K562 (cell line): Measurements from ENCODE around the gene KLHL12. TPM values are rescaled to one million over a fixed set of nuclear protein-coding genes. Genes with fewer than 3 reads are reported as not detected.

ENCODE experiments used
- CHD2 ChIP-seq: IDR thresholded peaks from 2 replicates; pipeline ENCODE4 v1.6.1; 2011; ENCODE audit warnings: low read depth, low read length
- FOXA3 ChIP-seq, 2 experiments: fragments of 450-650 bp in 1 of 2; sonication (generic) in 1 of 2; formaldehyde crosslinking; IDR thresholded peaks in 1 of 2; conservative IDR thresholded peaks in 1 of 2; 2 replicates each; pipeline versions ENCODE4 v1.4.0 to v1.8.0; 2020 to 2022; ENCODE audit warnings: mild to moderate bottlenecking in 2 of 2, missing genetic modification reagents in 1 of 2
- HDAC3 ChIP-seq: fragments of 450-650 bp; IDR thresholded peaks from 2 replicates; pipeline ENCODE4 v1.6.1; 2018; ENCODE audit warnings: borderline replicate concordance, mild to moderate bottlenecking, moderate library complexity; ENCODE audit not compliant: partially characterized antibody
- HES1 ChIP-seq: fragments of 450-650 bp; IDR thresholded peaks from 2 replicates; pipeline ENCODE4 v1.6.1; 2016; ENCODE audit warnings: low read depth, mild to moderate bottlenecking, moderate library complexity
- MBD2 ChIP-seq: sonication (generic); IDR thresholded peaks from 2 replicates; pipeline ENCODE4 v1.6.1; 2016; ENCODE audit warnings: low read depth, borderline replicate concordance
- RBM17 ChIP-seq: fragments of 200-400 bp; formaldehyde crosslinking; IDR thresholded peaks from 2 replicates; pipeline ENCODE4 v1.6.1; 2017; ENCODE audit warnings: low read depth, mild to moderate bottlenecking, low read length, borderline replicate concordance
- SMAD1 ChIP-seq: fragments of 150-350 bp; IDR thresholded peaks from 2 replicates; pipeline ENCODE4 v1.6.1; 2014; ENCODE audit warnings: low read length, low read depth; ENCODE audit not compliant: partially characterized antibody
- SMARCB1 ChIP-seq: IDR thresholded peaks from 2 replicates; pipeline ENCODE4 v1.6.1; 2011; ENCODE audit warnings: improper control_type of control experiment, low read depth; ENCODE audit not compliant: insufficient read length
- TCF15 ChIP-seq: fragments of 250-450 bp; sonication (Bioruptor Pico); IDR thresholded peaks from 2 replicates; pipeline ENCODE4 v1.8.0; 2022; ENCODE audit warnings: moderate library complexity, mild to moderate bottlenecking, inconsistent platforms
- TRIM24 ChIP-seq, 2 experiments: fragments of 450-650 bp; IDR thresholded peaks; 2 replicates each; pipeline ENCODE4 v1.6.1; 2016
- TSC22D4 ChIP-seq: fragments of 450-650 bp; IDR thresholded peaks from 2 replicates; pipeline ENCODE4 v1.6.1; 2016; ENCODE audit warnings: missing genetic modification characterization, missing biosample characterization, control low read depth
- ZBTB7A ChIP-seq: IDR thresholded peaks from 2 replicates; pipeline ENCODE4 v1.6.1; 2011; ENCODE audit warnings: low read depth, mild to moderate bottlenecking, low read length, moderate library complexity, borderline replicate concordance; ENCODE audit not compliant: control insufficient read depth
- ZNF146 ChIP-seq: IDR thresholded peaks from one replicate; pipeline ENCODE4 v1.6.1; 2018; ENCODE audit warnings: missing compliant biosample characterization; ENCODE audit not compliant: unreplicated experiment
- ZNF175 ChIP-seq: fragments of 200-800 bp; sonication (Bioruptor generic); IDR thresholded peaks from 2 replicates; pipeline ENCODE4 v1.6.1; 2016; ENCODE audit warnings: low read depth, mild to moderate bottlenecking, missing genetic modification characterization, missing compliant biosample characterization
- polyA plus RNA-seq, 8 experiments: library from polyadenylated mRNA; depleted of rRNA in 4 of 8; stranded (reverse) in 5 of 8; unstranded in 3 of 8; fragments of >200 nt; fragmentation: Nextera tagmentation in 2 of 8; fragmentation: Illumina TruSeq in 1 of 8; extraction: Ambion mirVana in 2 of 8; extraction: Trizol in 1 of 8; gene quantifications; 2 replicates each; pipeline versions ENCODE4 v1.2.1 to v1.2.3, GENCODE V29; 2011 to 2014; ENCODE audit warnings: inconsistent platforms in 1 of 8, missing spikeins in 1 of 8
- total RNA-seq, 7 experiments: library from RNA; depleted of rRNA in 6 of 7; stranded (reverse); fragments of >200 nt in 6 of 7; fragmentation: Illumina TruSeq in 2 of 7; extraction: Trizol in 2 of 7; gene quantifications; 2 replicates each; pipeline versions ENCODE4 v1.2.1 to v1.2.3, GENCODE V29; 2011 to 2021; ENCODE audit warnings: low replicate concordance in 1 of 7
- TF ChIP-seq, protein P1 (sequence below): sonication (generic); formaldehyde crosslinking; IDR thresholded peaks from 2 replicates; pipeline ENCODE4 v1.8.0; 2023; ENCODE audit warnings: mild to moderate bottlenecking, missing genetic modification reagents
- TF ChIP-seq, protein P2 (sequence below): sonication (generic); formaldehyde crosslinking; IDR thresholded peaks from 2 replicates; pipeline ENCODE4 v1.4.0; 2020; ENCODE audit warnings: mild to moderate bottlenecking, missing genetic modification reagents
- TF ChIP-seq, protein P3 (sequence below), 2 experiments: fragments of 250-450 bp in 1 of 2; fragments of 450-650 bp in 1 of 2; sonication (Bioruptor Pico) in 1 of 2; IDR thresholded peaks; 2 replicates each; pipeline versions ENCODE4 v1.6.1 to v1.8.0; 2016 to 2021; ENCODE audit warnings: mild to moderate bottlenecking in 2 of 2, moderate library complexity in 2 of 2, missing compliant biosample characterization in 1 of 2, missing genetic modification characterization in 1 of 2

The KLHL12 gene
- total and polyA plus RNA-seq, 9 of the 15 experiments (the other 6 are each of a cell fraction or from before 2014, with no cell fraction given): 23.1 to 85.1 (median 35.0) TPM

DNA sequence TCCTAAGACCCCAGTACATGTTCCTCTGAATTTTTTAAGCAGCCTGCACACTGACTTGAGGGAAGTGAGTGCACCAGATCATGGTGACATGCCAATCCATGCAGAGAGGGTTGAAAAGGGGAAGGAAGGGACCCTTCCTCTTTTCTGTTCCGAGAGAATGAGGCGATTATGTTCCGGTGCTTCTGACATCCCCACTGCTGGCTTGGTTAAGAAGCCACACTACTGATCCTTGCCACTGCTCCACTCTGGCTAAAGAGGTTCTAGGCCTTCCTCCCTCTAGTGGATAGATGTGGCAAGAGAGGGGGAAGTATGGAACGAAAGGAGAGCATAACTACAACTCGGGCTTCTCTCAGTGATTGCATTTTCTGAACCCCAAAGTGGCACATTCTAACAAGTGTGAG lies 41.9 kb upstream of the KLHL12 start (continued):
- no peak for TF ChIP-seq TRIM24 (IDR thresholded peaks at IDR 0.05)
- TF ChIP-seq ZNF146: no peak
- TF ChIP-seq, protein P1, sequence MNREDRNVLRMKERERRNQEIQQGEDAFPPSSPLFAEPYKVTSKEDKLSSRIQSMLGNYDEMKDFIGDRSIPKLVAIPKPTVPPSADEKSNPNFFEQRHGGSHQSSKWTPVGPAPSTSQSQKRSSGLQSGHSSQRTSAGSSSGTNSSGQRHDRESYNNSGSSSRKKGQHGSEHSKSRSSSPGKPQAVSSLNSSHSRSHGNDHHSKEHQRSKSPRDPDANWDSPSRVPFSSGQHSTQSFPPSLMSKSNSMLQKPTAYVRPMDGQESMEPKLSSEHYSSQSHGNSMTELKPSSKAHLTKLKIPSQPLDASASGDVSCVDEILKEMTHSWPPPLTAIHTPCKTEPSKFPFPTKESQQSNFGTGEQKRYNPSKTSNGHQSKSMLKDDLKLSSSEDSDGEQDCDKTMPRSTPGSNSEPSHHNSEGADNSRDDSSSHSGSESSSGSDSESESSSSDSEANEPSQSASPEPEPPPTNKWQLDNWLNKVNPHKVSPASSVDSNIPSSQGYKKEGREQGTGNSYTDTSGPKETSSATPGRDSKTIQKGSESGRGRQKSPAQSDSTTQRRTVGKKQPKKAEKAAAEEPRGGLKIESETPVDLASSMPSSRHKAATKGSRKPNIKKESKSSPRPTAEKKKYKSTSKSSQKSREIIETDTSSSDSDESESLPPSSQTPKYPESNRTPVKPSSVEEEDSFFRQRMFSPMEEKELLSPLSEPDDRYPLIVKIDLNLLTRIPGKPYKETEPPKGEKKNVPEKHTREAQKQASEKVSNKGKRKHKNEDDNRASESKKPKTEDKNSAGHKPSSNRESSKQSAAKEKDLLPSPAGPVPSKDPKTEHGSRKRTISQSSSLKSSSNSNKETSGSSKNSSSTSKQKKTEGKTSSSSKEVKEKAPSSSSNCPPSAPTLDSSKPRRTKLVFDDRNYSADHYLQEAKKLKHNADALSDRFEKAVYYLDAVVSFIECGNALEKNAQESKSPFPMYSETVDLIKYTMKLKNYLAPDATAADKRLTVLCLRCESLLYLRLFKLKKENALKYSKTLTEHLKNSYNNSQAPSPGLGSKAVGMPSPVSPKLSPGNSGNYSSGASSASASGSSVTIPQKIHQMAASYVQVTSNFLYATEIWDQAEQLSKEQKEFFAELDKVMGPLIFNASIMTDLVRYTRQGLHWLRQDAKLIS (CRISPR knock-in tag): no peak
- no peak for TF ChIP-seq SMAD1
- TF ChIP-seq HES1: no peak
- TF ChIP-seq RBM17: no peak
- TF ChIP-seq, protein P2, sequence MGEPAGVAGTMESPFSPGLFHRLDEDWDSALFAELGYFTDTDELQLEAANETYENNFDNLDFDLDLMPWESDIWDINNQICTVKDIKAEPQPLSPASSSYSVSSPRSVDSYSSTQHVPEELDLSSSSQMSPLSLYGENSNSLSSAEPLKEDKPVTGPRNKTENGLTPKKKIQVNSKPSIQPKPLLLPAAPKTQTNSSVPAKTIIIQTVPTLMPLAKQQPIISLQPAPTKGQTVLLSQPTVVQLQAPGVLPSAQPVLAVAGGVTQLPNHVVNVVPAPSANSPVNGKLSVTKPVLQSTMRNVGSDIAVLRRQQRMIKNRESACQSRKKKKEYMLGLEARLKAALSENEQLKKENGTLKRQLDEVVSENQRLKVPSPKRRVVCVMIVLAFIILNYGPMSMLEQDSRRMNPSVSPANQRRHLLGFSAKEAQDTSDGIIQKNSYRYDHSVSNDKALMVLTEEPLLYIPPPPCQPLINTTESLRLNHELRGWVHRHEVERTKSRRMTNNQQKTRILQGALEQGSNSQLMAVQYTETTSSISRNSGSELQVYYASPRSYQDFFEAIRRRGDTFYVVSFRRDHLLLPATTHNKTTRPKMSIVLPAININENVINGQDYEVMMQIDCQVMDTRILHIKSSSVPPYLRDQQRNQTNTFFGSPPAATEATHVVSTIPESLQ (CRISPR knock-in tag): no peak
- TF ChIP-seq CHD2: no peak
- 0 out of 4 replicates have a peak, but pooled peaks of 1 of the 2 experiments have one; percentile 39 for TF ChIP-seq FOXA3 (CRISPR knock-in tag; conservative IDR thresholded peaks at IDR 0.05 in 1 of 2, IDR thresholded peaks at IDR 0.05 in 1 of 2)
- no peak for TF ChIP-seq ZNF175 (CRISPR knock-in tag)
- TF ChIP-seq, protein P3, sequence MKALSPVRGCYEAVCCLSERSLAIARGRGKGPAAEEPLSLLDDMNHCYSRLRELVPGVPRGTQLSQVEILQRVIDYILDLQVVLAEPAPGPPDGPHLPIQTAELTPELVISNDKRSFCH (CRISPR knock-in tag; IDR thresholded peaks at IDR 0.05): no peak
- TF ChIP-seq, protein P3 (tag; IDR thresholded peaks at IDR 0.05): no peak; the same call in 1 of the 2 replicates
- TF ChIP-seq TSC22D4 (tag): no peak
- TF ChIP-seq TCF15: no peak
- no peak for TF ChIP-seq SMARCB1
- no peak for TF ChIP-seq MBD2
- no peak for TF ChIP-seq HDAC3
- peak; percentile 55; the same call in 1 of the 2 replicates for TF ChIP-seq ZBTB7A
